ENCODE data around the gene PCCA.

Gene PCCA

GRCh38 chr13:100240109-100240779 is 151.4 kb downstream of the PCCA start:
- H3K79me1 ChIP-seq (ENCODE audit: low read length): no peaks in the 10 kb centered on the region

GRCh38 chr13:100244431-100244830 is 155.5 kb downstream of the PCCA start:
- H3K4me2 ChIP-seq (ENCODE audit: low read length): no peak overlapping the region
- H4K91ac ChIP-seq (ENCODE audit: low read depth, low read length): no peak overlapping the region
- H3K9ac ChIP-seq (ENCODE audit: low read length): no peak overlapping the region
- no peaks in the 10 kb centered on the region for H3K27me3 ChIP-seq (ENCODE audit: insufficient read depth, low read length)
- no peak overlapping the region for H2AFZ ChIP-seq (ENCODE audit: insufficient read depth, low read length, poor library complexity)
- no peaks in the 10 kb centered on the region for H3K79me2 ChIP-seq (ENCODE audit: control insufficient read depth, insufficient read depth, low read length, poor library complexity)
- no peak overlapping the region for H4K12ac ChIP-seq (ENCODE audit: low read depth, low read length)
- H3K36me3 ChIP-seq (ENCODE audit: control insufficient read depth in 1 of 2, insufficient read depth in 2 of 2, low read length in 2 of 2): no peaks in the 10 kb centered on the region
- no peak overlapping the region for H3K14ac ChIP-seq (ENCODE audit: low read length)
- H2BK12ac ChIP-seq (ENCODE audit: low read length): no peak overlapping the region
- no peaks in the 10 kb centered on the region for H3K9me3 ChIP-seq (ENCODE audit: insufficient read depth, low read depth, low read length)
- no peak overlapping the region for H2BK5ac ChIP-seq (ENCODE audit: low read depth, low read length, poor library complexity)
- H2BK120ac ChIP-seq (ENCODE audit: insufficient read depth, low read length, poor library complexity): no peak overlapping the region
- DNase-seq: no peak
- no peak overlapping the region for H3K18ac ChIP-seq (ENCODE audit: low read length)
- H3K79me1 ChIP-seq (ENCODE audit: low read length): no peaks in the 10 kb centered on the region
- no peak overlapping the region for H3K4me3 ChIP-seq (ENCODE audit: low read depth, low read length)
- WGBS (ENCODE audit: extremely low coverage, insufficient coverage, insufficient read length): no CpG with 5 or more reads among the region's 3 CpGs
- no peak overlapping the region for H3K4ac ChIP-seq (ENCODE audit: low read depth, low read length)
- H3K27ac ChIP-seq (ENCODE audit: low read depth, low read length): no peak overlapping the region
- no peaks in the 10 kb centered on the region for H3K4me1 ChIP-seq (ENCODE audit: control insufficient read depth in 1 of 2, insufficient read depth in 2 of 2, low read length in 2 of 2)
- no peak overlapping the region for H4K8ac ChIP-seq (ENCODE audit: low read depth, low read length)
- no peak overlapping the region for H2AK5ac ChIP-seq (ENCODE audit: low read length)
- H3K23ac ChIP-seq (ENCODE audit: low read length): no peak overlapping the region

More at GRCh38 chr13:100240109-100240779, 151.4 kb downstream of the PCCA start:
- Histone ChIP-seq H3K23ac (ENCODE audit: low read length) (no peak overlapping the region), H3K4me1 (ENCODE audit: control insufficient read depth in 1 of 2, insufficient read depth in 2 of 2, low read length in 2 of 2) (no peaks in the 10 kb centered on the region), H3K27ac (ENCODE audit: low read depth, low read length) (no peak overlapping the region), H3K9ac (ENCODE audit: low read length) (no peak overlapping the region), H2AK5ac (ENCODE audit: low read length) (no peak overlapping the region), H4K8ac (ENCODE audit: low read depth, low read length) (no peak overlapping the region), H2BK120ac (ENCODE audit: insufficient read depth, low read length, poor library complexity) (no peak overlapping the region), H3K9me3 (ENCODE audit: insufficient read depth, low read depth, low read length) (no peaks in the 10 kb centered on the region), H3K4ac (ENCODE audit: low read depth, low read length) (no peak overlapping the region), H4K12ac (ENCODE audit: low read depth, low read length) (no peak overlapping the region), H2BK12ac (ENCODE audit: low read length) (no peak overlapping the region), H3K4me3 (ENCODE audit: low read depth, low read length) (no peak overlapping the region), H4K91ac (ENCODE audit: low read depth, low read length) (no peak overlapping the region), H2AFZ (ENCODE audit: insufficient read depth, low read length, poor library complexity) (no peak overlapping the region), H3K14ac (ENCODE audit: low read length) (no peak overlapping the region), H3K36me3 (ENCODE audit: control insufficient read depth in 1 of 2, insufficient read depth in 2 of 2, low read length in 2 of 2) (no peaks in the 10 kb centered on the region), H3K4me2 (ENCODE audit: low read length) (no peak overlapping the region), H3K18ac (ENCODE audit: low read length) (no peak overlapping the region), H2BK5ac (ENCODE audit: low read depth, low read length, poor library complexity) (no peak overlapping the region), H3K79me2 (ENCODE audit: control insufficient read depth, insufficient read depth, low read length, poor library complexity) (no peaks in the 10 kb centered on the region), H3K27me3 (ENCODE audit: insufficient read depth, low read length) (no peaks in the 10 kb centered on the region)
- no peak for DNase-seq
- WGBS (ENCODE audit: extremely low coverage, insufficient coverage, insufficient read length): no CpG with 5 or more reads among the region's 4 CpGs

GRCh38 chr13:100245104-100245503 is 156.2 kb downstream of the PCCA start:
- H2BK12ac ChIP-seq (ENCODE audit: low read length): no peak overlapping the region
- no peak overlapping the region for H4K12ac ChIP-seq (ENCODE audit: low read depth, low read length)
- H3K14ac ChIP-seq (ENCODE audit: low read length): no peak overlapping the region
- H3K18ac ChIP-seq (ENCODE audit: low read length): no peak overlapping the region
- no peak overlapping the region for H3K9ac ChIP-seq (ENCODE audit: low read length)
- WGBS (ENCODE audit: extremely low coverage, insufficient coverage, insufficient read length): no CpG with 5 or more reads among the region's 1 CpG
- no peaks in the 10 kb centered on the region for H3K79me2 ChIP-seq (ENCODE audit: control insufficient read depth, insufficient read depth, low read length, poor library complexity)
- H3K27ac ChIP-seq (ENCODE audit: low read depth, low read length): no peak overlapping the region
- no peak overlapping the region for H3K23ac ChIP-seq (ENCODE audit: low read length)
- H3K36me3 ChIP-seq (ENCODE audit: control insufficient read depth in 1 of 2, insufficient read depth in 2 of 2, low read length in 2 of 2): no peaks in the 10 kb centered on the region
- H4K91ac ChIP-seq (ENCODE audit: low read depth, low read length): no peak overlapping the region
- DNase-seq: no peak
- no peak overlapping the region for H2AFZ ChIP-seq (ENCODE audit: insufficient read depth, low read length, poor library complexity)
- H3K27me3 ChIP-seq (ENCODE audit: insufficient read depth, low read length): no peaks in the 10 kb centered on the region
- no peak overlapping the region for H3K4me2 ChIP-seq (ENCODE audit: low read length)
- no peak overlapping the region for H4K8ac ChIP-seq (ENCODE audit: low read depth, low read length)
- H3K79me1 ChIP-seq (ENCODE audit: low read length): no peaks in the 10 kb centered on the region
- H2BK5ac ChIP-seq (ENCODE audit: low read depth, low read length, poor library complexity): no peak overlapping the region
- no peak overlapping the region for H2AK5ac ChIP-seq (ENCODE audit: low read length)
- H3K9me3 ChIP-seq (ENCODE audit: insufficient read depth, low read depth, low read length): no peaks in the 10 kb centered on the region
- H3K4ac ChIP-seq (ENCODE audit: low read depth, low read length): no peak overlapping the region
- no peaks in the 10 kb centered on the region for H3K4me1 ChIP-seq (ENCODE audit: control insufficient read depth in 1 of 2, insufficient read depth in 2 of 2, low read length in 2 of 2)
- H3K4me3 ChIP-seq (ENCODE audit: low read depth, low read length): no peak overlapping the region
- H2BK120ac ChIP-seq (ENCODE audit: insufficient read depth, low read length, poor library complexity): no peak overlapping the region

DNA sequence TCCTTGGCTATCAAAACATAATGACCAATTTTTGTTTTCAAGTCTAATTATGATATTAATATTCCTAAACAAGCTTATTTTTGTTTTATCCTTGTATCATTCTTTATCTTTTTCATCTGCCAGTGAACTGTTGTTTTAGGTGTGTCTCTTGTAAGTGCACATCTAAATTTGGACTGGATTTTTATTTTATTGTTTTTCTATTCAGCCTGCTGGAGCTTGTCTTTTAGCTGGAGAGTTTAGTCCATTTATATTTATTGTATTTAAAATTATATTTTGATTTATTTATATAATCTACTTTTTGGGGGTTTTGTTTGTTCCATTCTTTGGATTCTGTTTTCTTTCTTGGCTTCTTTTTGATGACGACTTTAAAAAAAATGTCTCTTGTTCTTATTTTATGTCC is 159.0 kb downstream of the PCCA start:
- Histone ChIP-seq H3K4me1 (ENCODE audit: control insufficient read depth in 1 of 2, insufficient read depth in 2 of 2, low read length in 2 of 2) (no peaks in the 10 kb centered on the region), H2BK120ac (ENCODE audit: insufficient read depth, low read length, poor library complexity) (no peak overlapping the region), H4K12ac (ENCODE audit: low read depth, low read length) (no peak overlapping the region), H3K27me3 (ENCODE audit: insufficient read depth, low read length) (no peaks in the 10 kb centered on the region), H4K91ac (ENCODE audit: low read depth, low read length) (no peak overlapping the region), H4K8ac (ENCODE audit: low read depth, low read length) (no peak overlapping the region), H3K79me1 (ENCODE audit: low read length) (no peaks in the 10 kb centered on the region), H3K27ac (ENCODE audit: low read depth, low read length) (no peak overlapping the region), H3K9ac (ENCODE audit: low read length) (no peak overlapping the region), H3K23ac (ENCODE audit: low read length) (no peak overlapping the region), H2AFZ (ENCODE audit: insufficient read depth, low read length, poor library complexity) (no peak overlapping the region), H3K4ac (ENCODE audit: low read depth, low read length) (no peak overlapping the region), H2BK5ac (ENCODE audit: low read depth, low read length, poor library complexity) (no peak overlapping the region), H3K79me2 (ENCODE audit: control insufficient read depth, insufficient read depth, low read length, poor library complexity) (no peaks in the 10 kb centered on the region), H3K36me3 (ENCODE audit: control insufficient read depth in 1 of 2, insufficient read depth in 2 of 2, low read length in 2 of 2) (no peaks in the 10 kb centered on the region), H3K18ac (ENCODE audit: low read length) (no peak overlapping the region), H2BK12ac (ENCODE audit: low read length) (no peak overlapping the region), H3K9me3 (ENCODE audit: insufficient read depth, low read depth, low read length) (no peaks in the 10 kb centered on the region), H3K4me2 (ENCODE audit: low read length) (no peak overlapping the region), H2AK5ac (ENCODE audit: low read length) (no peak overlapping the region), H3K4me3 (ENCODE audit: low read depth, low read length) (no peak overlapping the region), H3K14ac (ENCODE audit: low read length) (no peak overlapping the region)
- no peak for DNase-seq
- no CpG with 5 or more reads among the region's 1 CpG for WGBS (ENCODE audit: extremely low coverage, insufficient coverage, insufficient read length)
